ENCODE measurements around the gene C5AR1. TPM values are rescaled to one million over a fixed set of nuclear protein-coding genes. Genes with fewer than 3 reads are reported as not detected.

C5AR1 gene
- total and polyA plus RNA-seq, 9 of the 15 experiments (the other 6 are each of a cell fraction or from before 2014, with no cell fraction given), result 0.06 to 1.6 (median 0.28) TPM; not detected in 3

DNA sequence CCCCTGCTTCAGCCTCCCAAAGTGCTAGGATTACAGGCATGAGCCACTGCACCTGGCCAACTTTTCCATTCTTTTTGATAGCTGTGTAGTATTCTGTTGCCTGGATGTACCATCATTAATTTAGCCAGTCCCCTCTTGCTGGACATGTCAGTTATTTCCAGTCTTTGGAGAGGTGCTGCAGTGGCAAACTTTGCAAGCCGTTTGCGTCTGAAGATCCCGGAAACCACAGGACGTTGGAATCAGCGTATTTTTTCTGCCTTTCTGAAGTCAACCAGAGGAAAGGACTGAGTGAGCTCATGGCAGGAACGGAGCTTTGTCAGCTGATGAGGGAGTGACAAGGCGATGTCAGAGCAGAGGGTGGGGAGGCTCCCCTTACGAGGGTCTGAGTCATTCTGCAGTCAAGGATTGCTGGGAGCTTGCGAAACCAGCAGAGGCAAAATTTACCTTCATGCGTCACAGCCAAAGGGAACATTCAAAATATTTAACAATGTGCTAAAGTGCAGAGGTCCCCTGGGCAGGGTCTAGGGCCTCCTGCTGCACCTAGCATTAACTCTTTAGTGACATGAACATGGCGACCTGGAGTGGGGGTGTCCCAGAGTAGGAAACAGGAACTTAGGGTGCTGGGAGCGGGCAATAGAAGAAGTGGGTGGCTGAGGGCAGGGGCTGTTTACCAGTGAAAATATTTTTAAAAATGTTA is 5.6 kb downstream of the C5AR1 start (continued):
- TF ChIP-seq, protein P1, sequence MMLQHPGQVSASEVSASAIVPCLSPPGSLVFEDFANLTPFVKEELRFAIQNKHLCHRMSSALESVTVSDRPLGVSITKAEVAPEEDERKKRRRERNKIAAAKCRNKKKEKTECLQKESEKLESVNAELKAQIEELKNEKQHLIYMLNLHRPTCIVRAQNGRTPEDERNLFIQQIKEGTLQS (IDR thresholded peaks at IDR 0.05), result peak; percentile 98
- TF ChIP-seq, protein P1 (CRISPR knock-in tag; conservative IDR thresholded peaks at IDR 0.05), result peak; percentile 92; the same call in 1 of the 2 replicates
- TF ChIP-seq, protein P2, sequence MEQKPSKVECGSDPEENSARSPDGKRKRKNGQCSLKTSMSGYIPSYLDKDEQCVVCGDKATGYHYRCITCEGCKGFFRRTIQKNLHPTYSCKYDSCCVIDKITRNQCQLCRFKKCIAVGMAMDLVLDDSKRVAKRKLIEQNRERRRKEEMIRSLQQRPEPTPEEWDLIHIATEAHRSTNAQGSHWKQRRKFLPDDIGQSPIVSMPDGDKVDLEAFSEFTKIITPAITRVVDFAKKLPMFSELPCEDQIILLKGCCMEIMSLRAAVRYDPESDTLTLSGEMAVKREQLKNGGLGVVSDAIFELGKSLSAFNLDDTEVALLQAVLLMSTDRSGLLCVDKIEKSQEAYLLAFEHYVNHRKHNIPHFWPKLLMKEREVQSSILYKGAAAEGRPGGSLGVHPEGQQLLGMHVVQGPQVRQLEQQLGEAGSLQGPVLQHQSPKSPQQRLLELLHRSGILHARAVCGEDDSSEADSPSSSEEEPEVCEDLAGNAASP (IDR thresholded peaks at IDR 0.05), result no peak
- no peak for TF ChIP-seq POLR3A (IDR thresholded peaks at IDR 0.05; ENCODE audit: borderline replicate concordance, extremely low read depth, insufficient read depth, insufficient read length)
- TF ChIP-seq SOX6 (IDR thresholded peaks at IDR 0.05), result peak; percentile 67; the same call in 1 of the 2 replicates
- TF ChIP-seq ERF (CRISPR knock-in tag; IDR thresholded peaks at IDR 0.05), result no peak
- no peak for TF ChIP-seq KLF10 (CRISPR knock-in tag; IDR thresholded peaks at IDR 0.05)
- TF ChIP-seq BHLHE40 (IDR thresholded peaks at IDR 0.05; ENCODE audit: low read length), result peak; percentile 39; the same call in 1 of the 2 replicates
- TF ChIP-seq, protein P3, sequence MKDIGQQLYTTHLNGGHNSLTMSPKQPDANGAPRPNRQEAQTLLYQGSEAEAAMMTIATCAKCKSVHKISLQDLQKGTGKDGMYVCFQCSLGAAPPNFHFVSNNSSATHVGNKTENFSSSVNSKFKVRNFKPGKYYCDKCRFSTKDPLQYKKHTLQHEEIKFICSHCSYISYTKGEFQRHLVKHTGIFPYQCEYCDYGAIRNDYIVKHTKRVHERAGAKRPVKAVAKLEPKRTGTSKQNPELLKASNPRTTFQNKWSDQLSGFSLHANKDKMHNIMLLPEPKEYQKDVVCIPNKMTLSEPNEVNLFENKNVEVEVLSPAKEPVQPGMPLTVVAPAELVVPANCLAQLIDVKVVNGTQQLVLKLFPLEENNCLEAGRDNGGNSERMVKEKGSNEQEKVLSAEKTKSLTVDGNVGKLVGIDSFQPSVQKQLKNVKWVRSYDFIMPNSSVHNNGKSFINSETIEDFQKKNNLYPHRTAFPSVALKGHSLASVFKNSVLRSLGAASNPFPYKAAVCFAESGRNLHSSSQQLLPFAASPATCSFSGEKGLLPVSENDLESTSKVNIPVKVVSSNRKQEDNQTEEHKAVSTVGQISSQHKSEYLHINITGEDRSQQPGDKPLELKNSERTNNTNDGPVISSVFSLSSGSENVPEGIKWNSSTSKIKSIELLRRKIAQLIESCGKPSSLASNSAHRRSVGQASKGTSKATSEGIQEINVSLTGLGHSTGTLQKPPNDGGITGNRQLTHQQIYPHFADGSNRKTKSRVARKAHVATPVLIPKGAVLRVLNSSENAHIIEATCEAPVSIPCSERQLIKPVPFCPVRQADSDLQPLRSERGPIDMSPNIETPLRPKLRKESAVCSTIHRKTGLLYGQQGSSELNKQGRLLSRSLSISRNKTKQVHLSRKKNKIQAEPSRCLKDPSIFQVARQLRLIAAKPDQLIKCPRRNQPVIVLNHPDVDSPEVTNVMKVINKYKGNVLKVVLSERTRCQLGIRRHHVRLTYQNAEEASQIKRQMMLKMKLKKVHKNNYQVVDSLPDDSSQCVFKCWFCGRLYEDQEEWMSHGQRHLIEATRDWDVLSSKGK (CRISPR knock-in tag; IDR thresholded peaks at IDR 0.05), result no peak
- no peak for TF ChIP-seq BRD9 (IDR thresholded peaks at IDR 0.05; ENCODE audit: low read depth, partially characterized antibody)
- no peak for TF ChIP-seq BMI1 (IDR thresholded peaks at IDR 0.05; ENCODE audit: low read length)
- TF ChIP-seq ZNF764 (CRISPR knock-in tag; IDR thresholded peaks at IDR 0.05; ENCODE audit: low read depth), result no peak
- TF ChIP-seq NFIX (CRISPR knock-in tag; IDR thresholded peaks at IDR 0.05; ENCODE audit: low read depth), result no peak
- TF ChIP-seq MYNN (IDR thresholded peaks at IDR 0.05), result no peak; the same call in 1 of the 2 replicates
- TF ChIP-seq MYNN (CRISPR knock-in tag; IDR thresholded peaks at IDR 0.05), result no peak
- no peak; the same call in 1 of the 2 replicates for TF ChIP-seq KLF6 (CRISPR knock-in tag; IDR thresholded peaks at IDR 0.05; ENCODE audit: borderline replicate concordance)
- TF ChIP-seq HDAC6 (IDR thresholded peaks at IDR 0.05; ENCODE audit: low read depth, low read length), result no peak
- no peak for TF ChIP-seq PCBP1 (IDR thresholded peaks at IDR 0.05; ENCODE audit: low read depth, low read length, poor library complexity, severe bottlenecking)
- no peak for TF ChIP-seq DNMT1 (IDR thresholded peaks at IDR 0.05)
- no peak for TF ChIP-seq TCF7L2 (IDR thresholded peaks at IDR 0.05; ENCODE audit: low read depth, low read length)
- TF ChIP-seq DPF2 (IDR thresholded peaks at IDR 0.05), result peak; percentile 93
- TF ChIP-seq, protein P4, sequence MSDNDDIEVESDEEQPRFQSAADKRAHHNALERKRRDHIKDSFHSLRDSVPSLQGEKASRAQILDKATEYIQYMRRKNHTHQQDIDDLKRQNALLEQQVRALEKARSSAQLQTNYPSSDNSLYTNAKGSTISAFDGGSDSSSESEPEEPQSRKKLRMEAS (CRISPR knock-in tag; IDR thresholded peaks at IDR 0.05), result peak; percentile 58; the same call in 1 of the 2 replicates

Data from K562 (cell line).